Large intestine (tissue), 3 donors: Measurements from ENCODE around the gene LEAP2. TPM values are rescaled to one million over a fixed set of nuclear protein-coding genes. Genes with fewer than 3 reads are reported as not detected.

Source experiments
- DNase-seq, 2 donors: peaks; one replicate each; pipeline versions ENCODE4 v3.0.0 to v3.0.0-alpha.2; 2013
- H3K27ac ChIP-seq: one replicate; pipeline ENCODE4 v1.5.1; 2013; ENCODE audit warnings: low read length
- H3K27me3 ChIP-seq: 2 replicates; pipeline ENCODE4 v1.6.1; 2013; ENCODE audit warnings: low read length; ENCODE audit not compliant: control insufficient read depth, insufficient read depth
- H3K36me3 ChIP-seq: 2 replicates; pipeline ENCODE4 v1.6.1; 2013; ENCODE audit warnings: low read length; ENCODE audit not compliant: control insufficient read depth, insufficient read depth
- H3K4me1 ChIP-seq: one replicate; pipeline ENCODE4 v1.6.1; 2013; ENCODE audit warnings: low read length; ENCODE audit not compliant: control insufficient read depth, insufficient read depth
- H3K4me3 ChIP-seq: one replicate; pipeline ENCODE4 v1.5.1; 2013; ENCODE audit warnings: low read length
- H3K9me3 ChIP-seq: one replicate; pipeline ENCODE4 v1.6.1; 2013; ENCODE audit warnings: mild to moderate bottlenecking, low read depth, low read length, moderate library complexity; ENCODE audit not compliant: control insufficient read depth
- WGBS: methylation state at CpG from one replicate; pipeline ENCODE4 v1.1.5; 2013; ENCODE audit warnings: low lambda C conversion rate; ENCODE audit not compliant: insufficient coverage; 5-methylcytosine and 5-hydroxymethylcytosine counted together
- polyA plus RNA-seq: library from polyadenylated mRNA; unstranded; fragments of 120-200 nt; gene quantifications from one replicate; pipeline ENCODE4 v1.2.1, GENCODE V29; 2013

LEAP2 gene
- polyA plus RNA-seq, 1 donor = 12.3 TPM

DNA sequence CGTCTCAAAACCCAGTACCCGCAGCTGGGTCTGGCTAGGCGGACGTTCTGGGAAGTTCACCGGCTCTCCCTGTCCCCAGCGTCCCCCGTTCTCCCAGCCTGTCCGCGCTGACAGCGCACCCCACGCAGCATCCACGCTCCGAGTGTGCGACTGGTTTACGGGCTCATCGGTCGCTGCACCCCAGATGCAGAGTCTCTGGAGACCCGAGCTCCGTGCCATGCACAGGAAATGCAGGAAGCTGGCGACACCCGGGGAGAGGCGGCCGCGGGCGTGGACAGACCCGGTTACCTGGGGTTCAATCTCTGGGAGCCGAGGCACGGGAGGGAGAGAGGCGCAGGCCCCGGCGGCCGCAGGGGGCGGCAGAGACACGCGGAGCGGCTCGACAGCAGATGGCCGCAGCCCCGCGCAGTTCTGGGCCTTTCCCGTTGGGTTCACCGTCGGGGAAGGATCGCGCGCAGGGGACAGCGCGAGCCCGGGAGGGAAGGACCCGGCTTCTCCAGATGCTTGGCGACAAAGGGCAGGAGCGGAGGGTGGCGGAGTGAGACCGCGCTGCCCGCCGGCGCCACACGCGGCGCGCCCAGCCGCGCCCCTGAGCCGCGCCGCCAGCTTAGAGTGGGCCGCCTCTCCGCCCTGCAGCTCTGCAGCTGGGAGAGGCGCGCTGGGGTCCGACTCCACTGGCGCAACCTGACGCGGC is 43.6 kb upstream of the LEAP2 start:
- Histone ChIP-seq H3K27ac (peak overlapping the region; percentile 41), H3K9me3 (peaks cover 3% of the 10 kb centered on the region), H3K4me1 (peaks cover 15% of the 10 kb centered on the region), H3K36me3 (peaks cover 7% of the 10 kb centered on the region), H3K27me3 (no peaks in the 10 kb centered on the region), H3K4me3 (peak overlapping the region; percentile 65)
- DNase-seq = peak; percentile 72 to 90
- no CpG with 5 or more reads among the region's 75 CpGs for WGBS

DNA sequence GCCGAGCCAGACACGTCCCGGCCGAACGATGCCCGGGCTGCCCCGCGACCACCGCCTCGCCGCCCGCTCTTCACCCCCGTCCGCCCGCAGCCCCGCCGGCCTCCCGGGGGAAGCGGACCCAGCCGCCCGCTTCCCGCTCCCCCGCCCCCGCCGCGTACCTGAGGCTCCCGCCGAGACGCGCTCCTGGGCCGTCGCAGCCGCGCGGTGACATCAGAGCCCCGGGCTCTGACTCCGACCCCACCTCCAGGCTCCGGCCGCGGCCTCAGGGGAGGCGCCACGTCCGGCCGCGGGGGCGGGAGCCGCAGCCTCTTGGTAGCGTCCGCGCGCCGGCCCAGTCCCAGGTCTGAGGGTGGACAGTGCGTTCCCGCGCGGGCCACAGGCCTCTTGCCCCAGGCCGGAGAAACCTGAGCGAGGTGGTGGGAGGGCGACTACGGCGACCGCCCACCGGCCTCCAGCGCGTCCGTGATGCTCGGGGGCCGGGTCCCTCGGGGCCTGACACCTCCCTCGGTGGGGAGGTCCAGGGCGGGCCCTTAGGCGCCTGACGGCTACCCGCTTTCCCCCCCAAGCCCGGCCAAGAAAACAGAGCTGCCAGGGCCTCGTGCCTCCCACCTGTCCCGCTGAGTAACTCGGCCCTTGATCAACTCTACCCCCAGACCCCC is 42.9 kb upstream of the LEAP2 start, which contains the start of gene SHROOM1:
Gene SHROOM1, minus strand, starts transcription at position 212 of the 659 bp plus-strand sequence. CDS start 4,507 bp downstream, outside the sequence.
- H3K4me1 ChIP-seq = peaks cover 15% of the 10 kb centered on the region
- peak within 1 kb of the TSS; percentile 65 for H3K4me3 ChIP-seq
- no peaks in the 10 kb centered on the region for H3K27me3 ChIP-seq
- DNase-seq = peak; percentile 51 to 80
- WGBS = no CpG with 5 or more reads among the region's 78 CpGs
- H3K9me3 ChIP-seq = no peaks in the 10 kb centered on the region
- peak within 1 kb of the TSS; percentile 61 for H3K27ac ChIP-seq
- peaks cover 4% of the 10 kb centered on the region for H3K36me3 ChIP-seq

DNA sequence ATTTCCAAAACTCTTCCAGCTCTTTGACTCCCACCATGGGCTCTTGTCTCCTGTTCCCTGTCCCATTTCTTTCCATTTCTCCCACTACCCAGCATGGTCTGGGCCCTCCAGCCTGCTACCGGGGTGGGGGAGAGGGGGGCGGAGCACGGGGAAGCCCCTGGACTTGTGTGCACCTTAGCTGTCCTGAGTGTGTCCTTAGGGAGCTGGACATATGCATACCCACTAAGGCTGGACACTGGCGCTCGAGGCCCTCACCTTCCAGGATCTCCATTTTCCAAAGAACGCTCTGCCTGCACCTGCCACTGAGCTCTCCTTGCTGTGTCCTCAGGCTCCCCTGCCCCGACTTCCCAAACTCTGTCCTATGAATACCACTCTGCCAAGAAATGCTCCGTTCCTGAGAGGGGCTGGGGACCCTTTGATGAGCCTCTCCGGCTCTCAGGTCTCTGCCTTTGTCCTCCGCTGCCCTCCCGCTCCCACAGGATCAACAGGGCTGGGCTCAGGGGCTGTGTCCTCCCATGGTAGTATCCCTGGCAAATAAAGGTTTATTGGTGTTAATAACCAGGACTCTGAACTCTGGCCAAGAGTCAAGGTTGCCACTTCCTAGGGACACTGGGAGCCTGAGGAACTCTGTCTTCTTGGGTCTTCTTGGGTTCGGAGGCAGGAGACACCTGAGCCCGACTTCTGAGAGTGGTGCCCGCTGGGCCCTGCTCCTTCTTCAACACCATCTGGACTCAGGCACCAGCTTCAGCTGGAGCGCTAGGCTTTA is 42.2 kb upstream of the LEAP2 start:
- no CpG with 5 or more reads among the region's 15 CpGs for WGBS
- peaks cover 4% of the 10 kb centered on the region for H3K36me3 ChIP-seq
- peak in 1 of 2 donors; percentile 45 for DNase-seq
- H3K4me3 ChIP-seq = peak overlapping the region; percentile 65
- H3K27ac ChIP-seq = no peak overlapping the region
- peaks cover 17% of the 10 kb centered on the region for H3K4me1 ChIP-seq
- no peaks in the 10 kb centered on the region for H3K9me3 ChIP-seq
- no peaks in the 10 kb centered on the region for H3K27me3 ChIP-seq

DNA sequence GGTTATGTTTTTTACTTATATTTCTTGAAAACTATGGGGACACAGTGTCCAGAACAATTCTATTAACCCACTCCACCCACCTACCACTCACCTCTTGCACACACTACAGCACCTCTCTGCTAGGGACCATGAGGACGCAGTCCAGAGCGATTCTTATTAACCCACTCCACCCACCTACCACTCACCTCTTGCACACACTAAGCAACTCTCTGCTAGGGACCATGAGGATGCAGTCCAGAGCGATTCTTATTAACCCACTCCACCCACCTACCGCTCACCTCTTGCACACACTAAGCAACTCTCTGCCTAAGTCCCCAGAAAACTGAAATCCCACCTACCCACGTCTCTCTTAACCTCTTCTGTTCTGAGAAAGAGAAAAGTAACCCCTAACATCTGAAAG is 40.9 kb upstream of the LEAP2 start:
- no peak for DNase-seq
- H3K4me1 ChIP-seq = peaks cover 30% of the 10 kb centered on the region
- H3K9me3 ChIP-seq = no peaks in the 10 kb centered on the region
- H3K27me3 ChIP-seq = no peaks in the 10 kb centered on the region
- H3K36me3 ChIP-seq = peaks cover 1% of the 10 kb centered on the region
- H3K27ac ChIP-seq = no peak overlapping the region
- no peak overlapping the region for H3K4me3 ChIP-seq
- no CpG with 5 or more reads among the region's 5 CpGs for WGBS

DNA sequence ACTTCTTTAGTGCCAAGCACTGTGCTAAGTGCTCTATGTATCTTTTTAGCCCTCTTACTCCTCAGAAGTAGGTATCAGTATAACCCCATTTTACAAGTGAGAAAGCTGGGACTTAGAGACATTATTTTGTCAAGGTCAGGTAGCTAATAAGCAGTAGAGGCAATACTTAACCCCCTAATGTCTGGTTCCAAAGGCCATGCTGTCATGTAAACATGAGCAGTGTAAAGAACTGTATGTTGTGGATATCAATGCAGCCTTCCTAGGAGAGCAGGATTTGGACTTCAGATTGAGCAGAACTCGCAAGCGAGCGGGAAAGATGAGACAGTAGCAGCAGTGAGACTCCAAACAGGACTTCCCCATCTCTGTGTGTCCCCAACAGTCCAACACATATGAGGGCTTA is 39.4 kb upstream of the LEAP2 start:
- no CpG with 5 or more reads among the region's 3 CpGs for WGBS
- Histone ChIP-seq H3K27me3 (no peaks in the 10 kb centered on the region), H3K27ac (no peak overlapping the region), H3K9me3 (no peaks in the 10 kb centered on the region), H3K36me3 (no peaks in the 10 kb centered on the region), H3K4me1 (peaks cover 38% of the 10 kb centered on the region), H3K4me3 (no peak overlapping the region)
- no peak for DNase-seq

DNA sequence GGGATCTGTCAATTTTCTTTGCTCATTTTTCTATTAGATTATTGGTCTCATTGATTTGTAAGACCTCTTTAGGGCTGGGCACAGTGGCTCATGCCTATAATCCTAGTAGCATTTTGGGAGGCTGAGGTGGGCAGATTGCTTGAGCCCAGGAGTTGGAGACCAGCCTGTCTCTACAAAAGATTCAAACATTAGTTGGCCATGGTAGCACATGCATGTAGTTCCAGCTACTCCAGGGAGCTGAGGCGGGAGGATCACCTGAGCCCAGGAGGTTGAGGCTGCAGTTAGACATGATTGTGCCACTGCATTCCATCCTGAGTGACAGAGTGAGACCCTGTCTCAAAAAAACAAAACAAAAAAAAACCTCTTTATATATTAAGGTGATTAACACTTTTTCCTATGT is 36.6 kb upstream of the LEAP2 start:
- no peak overlapping the region for H3K4me3 ChIP-seq
- WGBS = 100% methylated on average over 1 of the region's 1 CpG
- H3K27ac ChIP-seq = peak overlapping the region; percentile 74
- H3K9me3 ChIP-seq = no peaks in the 10 kb centered on the region
- H3K36me3 ChIP-seq = no peaks in the 10 kb centered on the region
- no peaks in the 10 kb centered on the region for H3K27me3 ChIP-seq
- no peak for DNase-seq
- H3K4me1 ChIP-seq = peaks cover 51% of the 10 kb centered on the region

DNA sequence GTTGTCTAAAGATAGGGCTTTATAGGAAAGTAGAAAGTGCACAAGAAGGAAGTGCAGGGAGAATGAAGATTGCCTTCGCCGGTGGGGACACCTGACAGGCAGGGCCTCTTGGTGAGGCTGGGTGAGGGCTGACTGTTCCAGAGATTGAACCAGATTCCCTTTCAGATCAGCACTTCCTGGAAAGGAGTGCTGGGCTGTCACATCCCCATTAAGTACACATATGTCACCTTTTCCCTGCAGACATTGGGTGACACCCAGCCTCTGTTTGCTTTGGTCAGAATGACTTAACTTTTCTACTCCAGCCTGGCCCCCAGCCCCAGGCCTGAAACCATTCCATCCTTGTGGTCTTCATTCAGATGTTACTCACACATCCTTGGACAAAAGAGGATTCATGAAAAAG is 35.6 kb upstream of the LEAP2 start:
- no CpG with 5 or more reads among the region's 2 CpGs for WGBS
- Histone ChIP-seq H3K27ac (peak overlapping the region; percentile 74), H3K27me3 (no peaks in the 10 kb centered on the region), H3K4me1 (peaks cover 51% of the 10 kb centered on the region), H3K4me3 (no peak overlapping the region), H3K9me3 (no peaks in the 10 kb centered on the region), H3K36me3 (no peaks in the 10 kb centered on the region)
- DNase-seq = peak; percentile 85 to 92

DNA sequence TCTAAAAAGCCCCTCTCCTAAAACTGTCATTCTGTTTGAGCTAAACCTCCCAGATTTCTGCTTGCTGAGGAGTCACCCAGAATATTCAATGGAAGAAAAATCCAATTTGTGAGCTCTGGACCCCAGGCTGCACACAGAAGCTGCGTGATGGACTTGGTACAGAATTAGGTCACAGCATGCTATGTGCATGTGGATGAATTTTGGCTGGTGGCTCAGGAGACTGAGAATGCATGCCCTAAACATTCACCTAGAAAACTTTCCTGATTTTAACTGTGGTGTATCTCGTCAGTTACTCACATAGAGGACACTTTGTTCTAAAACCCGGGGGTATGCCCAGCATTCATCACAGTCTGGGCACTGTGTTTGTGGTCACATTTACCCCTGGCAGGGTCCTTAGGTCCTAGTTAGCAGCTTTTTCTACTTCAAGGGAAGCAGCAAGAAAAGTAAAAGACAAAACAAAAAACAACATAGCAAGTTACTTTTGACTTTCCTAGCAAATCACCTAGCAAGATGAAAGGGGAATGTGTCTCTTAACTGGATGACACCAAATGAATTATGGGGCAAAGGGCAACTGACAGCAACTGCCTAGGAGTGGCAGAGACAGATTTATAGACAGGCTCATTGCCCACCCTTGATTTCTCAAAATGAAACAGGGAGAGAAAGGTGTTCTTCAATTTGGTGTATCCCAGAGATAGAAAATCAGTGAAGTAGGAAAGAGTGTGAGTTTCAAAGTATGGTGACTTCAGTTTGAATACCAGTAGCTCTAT is 34.8 kb upstream of the LEAP2 start:
- Histone ChIP-seq H3K27ac (peak overlapping the region; percentile 74), H3K9me3 (no peaks in the 10 kb centered on the region), H3K4me3 (no peak overlapping the region), H3K4me1 (peaks cover 51% of the 10 kb centered on the region), H3K27me3 (no peaks in the 10 kb centered on the region), H3K36me3 (no peaks in the 10 kb centered on the region)
- WGBS = no CpG with 5 or more reads among the region's 3 CpGs
- DNase-seq = peak in 1 of 2 donors; percentile 67

DNA sequence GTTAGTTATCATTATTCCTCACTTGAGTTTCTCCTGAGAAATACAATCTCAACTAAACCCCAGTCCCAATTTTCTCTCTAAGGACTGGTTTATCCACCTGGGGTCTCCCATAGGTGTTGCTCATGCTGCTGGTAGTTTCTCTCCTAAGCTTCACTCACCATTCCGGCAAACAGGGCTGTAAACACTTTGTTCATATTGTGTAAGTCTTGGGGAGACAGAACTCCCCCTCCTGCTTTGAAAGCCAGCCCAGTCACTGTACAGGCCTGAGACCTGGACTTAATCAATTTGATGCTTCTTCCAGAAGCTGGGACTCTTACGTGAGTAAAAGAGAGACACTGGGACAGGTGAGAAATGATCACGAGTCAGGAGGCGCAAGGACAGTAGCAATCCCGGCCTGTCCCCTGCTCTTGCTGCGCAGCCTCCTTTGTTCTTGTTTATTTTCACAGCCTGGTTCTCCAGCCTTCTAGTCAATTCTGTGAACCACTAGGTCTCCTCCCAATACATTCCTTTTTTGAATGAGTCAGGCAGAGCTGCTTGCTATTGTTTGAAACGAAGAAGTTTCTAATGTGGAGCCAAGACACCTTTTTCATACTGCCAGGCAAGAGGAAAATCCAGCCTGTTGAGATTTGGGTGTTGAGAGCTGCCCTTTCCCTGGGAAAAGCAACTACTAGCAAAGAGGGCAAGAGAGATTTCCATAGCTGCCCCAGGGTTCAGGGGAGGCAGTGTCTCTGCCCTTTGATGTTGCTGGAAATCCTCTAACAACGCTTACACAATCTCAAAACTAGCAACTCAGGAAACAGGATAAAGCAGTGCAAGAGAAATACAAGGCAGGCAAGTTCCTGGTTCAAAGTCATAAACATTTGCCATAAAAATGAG is 33.8 kb upstream of the LEAP2 start:
- Histone ChIP-seq H3K4me1 (peaks cover 51% of the 10 kb centered on the region), H3K9me3 (no peaks in the 10 kb centered on the region), H3K36me3 (no peaks in the 10 kb centered on the region), H3K27ac (peak overlapping the region; percentile 74), H3K4me3 (no peak overlapping the region), H3K27me3 (no peaks in the 10 kb centered on the region)
- WGBS = 0% methylated on average over 1 of the region's 8 CpGs
- peak; percentile 83 to 93 for DNase-seq
